IgD-negative memory B cell (primary cell): Measurements from ENCODE around the gene EVA1A. TPM values are rescaled to one million over a fixed set of nuclear protein-coding genes. Genes with fewer than 3 reads are reported as not detected.

Source experiments
- H3K27ac Mint-ChIP-seq, 3 donors: one replicate each; pipeline ENCODE4 v1.8.0; 2020 to 2022; ENCODE audit warnings: mild to moderate bottlenecking in 3 of 3, mixed read lengths in 3 of 3, moderate library complexity in 1 of 3
- H3K27me3 Mint-ChIP-seq: one replicate; pipeline ENCODE4 v1.8.0; 2021; ENCODE audit warnings: mixed read lengths
- H3K36me3 Mint-ChIP-seq: one replicate; pipeline ENCODE4 v1.8.0; 2020; ENCODE audit warnings: mild to moderate bottlenecking, mixed read lengths
- H3K4me1 Mint-ChIP-seq, 3 donors: one replicate each; pipeline ENCODE4 v1.8.0; 2020 to 2022; ENCODE audit warnings: mixed read lengths in 3 of 3, mild to moderate bottlenecking in 1 of 3
- H3K4me3 Mint-ChIP-seq, 4 donors: one replicate each; pipeline ENCODE4 v1.8.0; 2020 to 2022; ENCODE audit warnings: mild to moderate bottlenecking in 4 of 4, mixed read lengths in 4 of 4, moderate library complexity in 3 of 4
- H3K9me3 Mint-ChIP-seq, 3 donors: one replicate each; pipeline ENCODE4 v1.8.0; 2020 to 2021; ENCODE audit warnings: mixed read lengths in 3 of 3, mild to moderate bottlenecking in 1 of 3
- polyA plus RNA-seq: library from polyadenylated mRNA; unstranded; fragments of 300-500 nt; fragmentation: Illumina TruSeq; gene quantifications from one replicate; pipeline ENCODE4 v1.2.3, GENCODE V29; 2021

Gene EVA1A, protein sequence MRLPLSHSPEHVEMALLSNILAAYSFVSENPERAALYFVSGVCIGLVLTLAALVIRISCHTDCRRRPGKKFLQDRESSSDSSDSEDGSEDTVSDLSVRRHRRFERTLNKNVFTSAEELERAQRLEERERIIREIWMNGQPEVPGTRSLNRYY
- not detected for polyA plus RNA-seq

DNA sequence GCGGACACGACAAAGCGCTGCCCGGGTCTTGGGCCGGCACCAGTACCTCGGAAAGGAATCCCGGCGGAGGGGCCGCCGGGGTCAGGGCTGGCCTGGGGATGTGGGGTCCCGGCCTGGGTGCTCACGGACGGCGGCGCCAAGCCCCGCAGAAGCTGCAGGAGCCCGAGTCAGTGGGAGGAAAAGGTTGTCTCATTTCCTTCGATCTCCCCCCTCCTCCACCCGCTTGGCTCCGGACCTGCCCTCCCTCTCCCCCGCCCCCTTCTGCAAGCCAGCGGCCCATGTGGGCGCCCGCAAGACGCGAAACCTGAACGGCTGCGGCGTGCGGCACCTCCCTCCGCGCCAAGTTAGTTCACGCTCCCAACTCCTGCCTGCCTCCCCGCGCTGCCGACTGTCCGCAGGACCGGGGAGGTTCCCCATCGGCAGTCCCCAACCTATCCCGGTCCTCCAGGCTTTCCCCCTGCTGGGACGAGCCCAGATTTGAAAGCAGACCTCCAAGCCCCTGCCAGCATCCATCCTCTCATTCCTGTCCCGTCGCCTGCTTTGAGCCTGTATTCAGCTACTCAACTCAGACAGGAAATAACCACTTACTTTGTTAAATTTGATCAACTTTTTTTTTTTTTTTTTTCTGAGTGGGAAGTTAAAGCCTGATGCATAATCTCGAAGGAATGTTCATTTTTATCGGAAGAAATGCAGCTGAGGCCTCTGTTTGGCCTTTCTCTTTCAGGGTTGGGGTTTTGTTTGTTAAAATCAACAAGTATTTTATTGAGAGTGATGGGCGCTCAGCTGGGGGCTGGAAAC is at the start of gene EVA1A:
Gene EVA1A, minus strand, starts transcription at position 172 of the 798 bp plus-strand sequence. CDS start 42,799 bp downstream, outside the sequence.
- H3K27ac Mint-ChIP-seq: no peak within 1 kb of the TSS
- H3K27me3 Mint-ChIP-seq: peaks cover 35% of the 10 kb centered on the region
- no peaks in the 10 kb centered on the region for H3K9me3 Mint-ChIP-seq

DNA sequence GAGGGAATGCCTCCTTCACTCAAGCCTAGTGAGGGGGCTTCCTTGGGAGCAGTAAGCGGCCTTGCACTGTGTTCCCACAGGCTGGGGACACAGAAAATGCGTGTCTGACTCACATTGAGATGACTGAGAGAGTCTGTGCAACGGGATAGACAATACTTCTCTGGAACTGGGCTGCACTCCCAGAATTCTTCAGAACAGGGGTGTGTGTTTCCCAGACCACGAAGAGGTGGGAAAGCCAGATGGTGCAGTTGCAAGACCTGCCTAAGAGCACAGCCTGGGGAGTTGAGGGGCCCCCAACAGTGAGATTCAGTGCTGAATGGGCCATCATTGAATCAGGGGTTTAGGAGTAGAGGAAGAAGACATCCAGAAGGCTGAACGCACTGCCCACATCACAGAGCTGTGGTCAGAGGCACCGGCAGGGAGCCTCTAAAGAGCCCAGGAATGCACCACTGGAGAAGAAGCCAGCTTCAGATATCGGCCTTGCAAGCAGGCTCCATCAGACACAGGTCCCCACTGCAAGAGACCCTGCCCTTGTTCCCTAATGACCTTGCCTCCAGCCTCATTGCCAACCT is 49.3 kb upstream of the EVA1A start:
- no peak overlapping the region for H3K27ac Mint-ChIP-seq
- H3K4me3 Mint-ChIP-seq: no peak overlapping the region
- H3K27me3 Mint-ChIP-seq: peaks cover 33% of the 10 kb centered on the region
- no peaks in the 10 kb centered on the region for H3K4me1 Mint-ChIP-seq
- H3K36me3 Mint-ChIP-seq: no peaks in the 10 kb centered on the region
- no peaks in the 10 kb centered on the region for H3K9me3 Mint-ChIP-seq

More for the DNA sequence above, at the start of gene EVA1A:
- Mint-ChIP-seq H3K4me1 (peaks cover 0 to 9% (median 0%) of the 10 kb centered on the region in 3 donors), H3K4me3 (peak within 1 kb of the TSS; percentile 3 to 82 (median 63)), H3K36me3 (peaks cover 2% of the 10 kb centered on the region)

DNA sequence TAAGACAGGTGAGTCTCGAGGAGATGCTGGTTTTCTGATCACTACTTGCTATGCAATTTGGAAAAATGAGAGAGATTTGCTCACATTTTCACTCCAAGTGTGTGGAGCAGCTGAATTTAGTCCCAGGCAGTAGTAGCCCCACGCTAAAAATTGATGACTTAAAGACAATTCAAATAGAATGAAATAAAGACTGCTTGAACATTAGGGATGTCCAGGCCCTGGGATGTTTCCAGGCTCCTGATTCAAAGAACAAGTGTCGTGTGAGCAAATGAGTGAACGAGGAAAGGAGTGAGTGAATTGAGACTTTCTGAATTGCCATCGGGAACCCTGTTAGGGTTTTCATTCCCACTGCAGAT is 48.6 kb upstream of the EVA1A start:
- no peaks in the 10 kb centered on the region for H3K9me3 Mint-ChIP-seq
- no peak overlapping the region for H3K4me3 Mint-ChIP-seq
- H3K36me3 Mint-ChIP-seq: no peaks in the 10 kb centered on the region
- H3K27ac Mint-ChIP-seq: no peak overlapping the region
- peaks cover 39% of the 10 kb centered on the region for H3K27me3 Mint-ChIP-seq
- no peaks in the 10 kb centered on the region for H3K4me1 Mint-ChIP-seq

DNA sequence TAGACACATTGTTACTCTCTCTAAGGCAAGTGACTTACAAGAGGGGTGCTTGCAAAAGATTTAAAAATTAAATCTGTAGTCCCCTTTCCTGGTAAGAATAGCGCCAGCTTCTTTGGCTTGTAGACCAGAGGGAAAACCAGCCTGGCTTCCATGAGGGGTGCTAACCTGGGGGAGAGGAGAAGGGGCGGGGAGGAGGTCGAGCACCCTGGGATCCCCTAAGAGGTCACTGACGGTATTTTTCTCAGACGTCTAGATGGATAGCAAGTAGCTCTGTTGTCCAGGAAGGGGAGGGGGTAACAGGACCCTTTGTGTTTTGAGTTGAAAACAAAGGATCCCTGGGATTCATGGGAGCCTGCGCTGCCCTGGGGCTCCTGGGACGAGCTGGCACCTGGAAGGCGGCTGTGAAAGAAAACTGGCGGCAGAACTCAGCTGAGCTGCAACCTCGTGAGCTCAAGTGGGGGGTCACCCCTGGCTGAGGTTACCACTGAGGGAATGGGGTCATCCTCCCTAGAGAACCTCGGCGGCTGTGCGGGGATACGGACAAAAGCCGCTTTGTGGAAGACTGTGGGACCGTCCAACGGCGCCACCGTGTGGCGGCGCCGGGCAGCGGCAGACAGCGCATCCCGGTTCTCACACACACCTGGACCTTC is 48.1 kb upstream of the EVA1A start:
- Mint-ChIP-seq H3K4me1 (no peaks in the 10 kb centered on the region), H3K36me3 (no peaks in the 10 kb centered on the region), H3K9me3 (no peaks in the 10 kb centered on the region), H3K27me3 (peaks cover 39% of the 10 kb centered on the region), H3K4me3 (no peak overlapping the region), H3K27ac (no peak overlapping the region)

DNA sequence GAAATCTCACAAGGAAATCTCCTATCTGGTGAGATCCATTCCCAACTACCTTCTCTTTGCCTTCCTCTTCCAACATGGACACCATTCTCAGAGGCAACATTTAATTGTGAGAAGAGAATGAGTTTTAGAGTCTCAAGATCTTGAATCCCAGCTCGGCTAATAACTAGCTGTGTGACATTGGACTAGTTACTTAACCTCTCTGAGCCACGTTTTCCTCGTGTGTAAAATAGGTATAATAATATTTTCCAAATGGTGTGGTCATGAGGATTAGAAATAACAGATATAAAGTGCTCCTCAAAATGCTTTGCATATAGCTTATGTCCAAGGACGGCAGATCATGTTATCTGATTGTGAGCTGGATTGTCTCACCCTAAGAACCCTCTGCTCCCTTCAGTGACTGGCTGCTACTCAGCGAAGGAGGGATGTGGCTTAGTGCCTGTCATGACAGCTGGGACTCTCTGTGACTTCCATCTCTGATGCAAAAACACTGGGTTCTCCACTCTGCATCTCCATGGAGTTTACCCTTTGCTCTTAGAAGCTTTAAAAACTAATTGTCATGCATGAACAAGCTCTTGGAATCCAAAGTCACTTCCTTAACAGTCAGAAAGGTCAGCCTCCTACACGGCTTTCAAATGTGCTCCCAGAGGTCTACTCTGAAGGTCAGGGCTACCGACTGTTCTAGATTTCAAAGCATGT is 47.4 kb upstream of the EVA1A start:
- Mint-ChIP-seq H3K4me1 (no peaks in the 10 kb centered on the region), H3K4me3 (no peak overlapping the region), H3K36me3 (no peaks in the 10 kb centered on the region), H3K27me3 (peaks cover 39% of the 10 kb centered on the region), H3K9me3 (no peaks in the 10 kb centered on the region), H3K27ac (no peak overlapping the region)

DNA sequence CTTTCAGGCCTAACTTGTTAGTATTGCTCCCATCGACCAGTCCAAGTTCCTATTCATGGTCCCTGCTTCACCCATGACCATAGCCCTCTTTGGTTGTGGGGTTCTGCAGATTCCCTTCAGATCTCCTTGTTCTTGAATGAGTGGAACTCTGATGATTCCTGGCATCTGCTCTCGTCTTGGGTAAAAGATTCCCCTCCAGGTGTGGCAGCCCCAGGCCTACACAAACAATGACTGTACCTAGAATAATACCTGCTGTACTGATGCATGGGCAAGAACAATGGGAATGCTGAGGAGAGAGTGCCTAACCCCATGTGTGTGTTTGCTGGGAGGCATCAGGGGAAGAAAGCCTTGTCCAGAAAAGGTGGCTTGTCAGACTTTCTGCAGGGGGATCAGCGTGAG is 46.7 kb upstream of the EVA1A start:
- Mint-ChIP-seq H3K36me3 (no peaks in the 10 kb centered on the region), H3K4me1 (no peaks in the 10 kb centered on the region), H3K9me3 (no peaks in the 10 kb centered on the region), H3K4me3 (no peak overlapping the region), H3K27me3 (peaks cover 40% of the 10 kb centered on the region), H3K27ac (peak overlapping the region in 1 of 3 donors; percentile 32)

DNA sequence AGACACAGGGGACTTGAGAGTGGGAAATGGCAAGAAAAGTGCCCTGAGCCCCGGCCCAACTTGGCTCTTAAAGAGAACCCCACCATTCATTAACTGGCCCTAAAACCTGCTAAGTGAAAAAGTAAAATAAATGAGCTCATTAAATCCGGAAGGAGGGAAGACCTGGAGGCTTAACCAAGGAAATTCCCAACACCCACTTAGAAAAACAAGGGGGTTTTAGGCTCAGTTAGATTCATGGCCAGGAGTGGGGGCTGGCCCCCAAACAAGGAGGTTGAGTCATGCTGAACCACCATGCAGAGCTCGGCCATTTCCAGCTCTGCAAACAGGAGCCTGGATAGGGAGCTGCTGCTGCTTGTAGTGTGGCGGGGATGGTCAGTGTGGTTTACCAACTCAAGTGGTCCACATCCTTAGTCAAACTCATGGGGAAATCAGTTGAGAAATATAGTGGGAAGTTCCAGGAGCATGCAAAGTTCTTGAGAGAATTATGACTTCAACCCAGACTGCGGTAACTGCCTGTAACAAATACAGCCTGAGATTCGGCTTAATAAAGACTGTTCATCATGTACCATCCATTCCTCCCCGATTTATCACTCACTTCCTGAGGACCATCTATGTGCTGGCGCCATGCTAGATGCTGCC is 46.1 kb upstream of the EVA1A start:
- Mint-ChIP-seq H3K9me3 (no peaks in the 10 kb centered on the region), H3K4me1 (no peaks in the 10 kb centered on the region), H3K27me3 (peaks cover 37% of the 10 kb centered on the region), H3K27ac (peak overlapping the region in 2 of 3 donors; percentile 14 to 32), H3K36me3 (no peaks in the 10 kb centered on the region), H3K4me3 (no peak overlapping the region)

DNA sequence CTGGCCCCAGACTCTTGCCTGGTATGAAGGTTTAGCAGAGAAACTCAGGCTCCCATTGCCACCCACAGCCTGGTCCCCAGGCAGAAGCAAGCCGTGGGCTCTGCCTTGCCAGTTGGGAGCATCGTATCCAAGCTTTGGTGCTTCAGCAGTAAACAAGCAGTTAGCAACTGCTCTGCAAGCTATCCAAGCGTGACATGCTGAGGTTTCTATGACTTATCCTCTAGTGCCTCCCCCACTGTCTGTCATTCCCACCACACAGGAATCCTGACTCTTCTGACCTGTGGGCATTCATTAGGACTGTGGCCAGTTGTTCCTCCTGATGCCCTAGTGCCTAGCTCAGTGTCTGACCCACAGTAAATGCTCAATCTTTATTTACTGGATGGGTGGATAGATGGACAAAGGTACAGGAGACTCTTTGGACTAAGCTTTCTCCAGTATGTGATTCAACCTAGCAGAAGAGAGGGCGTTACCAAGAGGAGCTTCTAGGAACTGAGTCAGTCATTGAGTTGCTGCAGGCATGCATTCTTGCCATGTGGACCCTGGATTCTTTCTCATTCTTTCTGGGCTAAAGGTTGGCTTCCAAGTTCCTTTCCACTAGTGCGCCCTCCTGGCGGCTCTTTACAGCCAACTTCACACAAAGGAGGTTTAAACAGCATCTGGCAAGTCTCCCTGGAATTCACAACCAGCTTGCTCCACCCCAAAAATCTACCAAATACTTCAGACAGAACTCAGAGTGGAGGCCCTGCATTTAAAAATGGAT is 45.2 kb upstream of the EVA1A start:
- Mint-ChIP-seq H3K4me1 (no peaks in the 10 kb centered on the region), H3K36me3 (no peaks in the 10 kb centered on the region), H3K9me3 (no peaks in the 10 kb centered on the region), H3K27me3 (peaks cover 37% of the 10 kb centered on the region), H3K4me3 (no peak overlapping the region), H3K27ac (peak overlapping the region in 1 of 3 donors; percentile 9)

DNA sequence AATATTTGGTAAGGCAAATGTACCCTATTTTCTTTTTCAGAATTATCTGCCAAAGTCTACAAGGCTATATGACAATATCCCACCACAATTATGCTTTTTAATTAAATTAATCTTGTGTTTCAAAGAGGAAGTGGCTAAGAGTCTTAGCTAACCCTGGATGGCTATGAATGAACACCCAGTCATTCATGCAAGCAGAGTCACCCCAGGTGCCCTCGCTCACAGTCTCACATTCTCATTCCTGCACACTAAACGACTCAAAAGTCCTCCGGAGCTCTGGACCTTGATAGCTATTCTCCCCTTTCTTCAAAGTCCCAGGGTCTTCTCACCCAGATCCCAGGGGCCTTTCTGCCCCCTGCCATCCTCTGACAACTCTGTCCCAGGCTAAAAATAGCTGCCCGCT is 43.7 kb upstream of the EVA1A start:
- Mint-ChIP-seq H3K27ac (no peak overlapping the region), H3K9me3 (no peaks in the 10 kb centered on the region), H3K4me1 (no peaks in the 10 kb centered on the region), H3K4me3 (no peak overlapping the region), H3K36me3 (no peaks in the 10 kb centered on the region), H3K27me3 (peaks cover 31% of the 10 kb centered on the region)

DNA sequence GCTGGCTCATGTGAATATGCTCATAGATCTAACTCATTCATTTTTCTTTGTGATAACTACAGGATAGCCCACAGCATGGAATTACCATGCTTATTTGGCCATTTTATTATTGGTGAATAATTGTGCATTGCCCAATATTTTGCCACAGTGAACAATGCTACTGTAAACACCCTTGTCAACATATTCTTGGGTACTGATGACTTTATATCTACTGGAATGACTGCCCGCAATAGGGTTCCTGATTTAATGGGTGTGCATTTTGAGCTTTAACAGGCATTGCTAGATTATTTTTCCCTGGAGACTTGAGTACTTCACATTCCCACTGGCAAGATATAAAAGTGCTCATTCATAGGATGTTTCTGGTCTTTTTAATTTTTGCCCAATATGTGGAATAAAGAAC is 42.7 kb upstream of the EVA1A start:
- Mint-ChIP-seq H3K27me3 (peaks cover 21% of the 10 kb centered on the region), H3K9me3 (no peaks in the 10 kb centered on the region), H3K4me1 (no peaks in the 10 kb centered on the region), H3K4me3 (no peak overlapping the region), H3K36me3 (no peaks in the 10 kb centered on the region), H3K27ac (no peak overlapping the region)

DNA sequence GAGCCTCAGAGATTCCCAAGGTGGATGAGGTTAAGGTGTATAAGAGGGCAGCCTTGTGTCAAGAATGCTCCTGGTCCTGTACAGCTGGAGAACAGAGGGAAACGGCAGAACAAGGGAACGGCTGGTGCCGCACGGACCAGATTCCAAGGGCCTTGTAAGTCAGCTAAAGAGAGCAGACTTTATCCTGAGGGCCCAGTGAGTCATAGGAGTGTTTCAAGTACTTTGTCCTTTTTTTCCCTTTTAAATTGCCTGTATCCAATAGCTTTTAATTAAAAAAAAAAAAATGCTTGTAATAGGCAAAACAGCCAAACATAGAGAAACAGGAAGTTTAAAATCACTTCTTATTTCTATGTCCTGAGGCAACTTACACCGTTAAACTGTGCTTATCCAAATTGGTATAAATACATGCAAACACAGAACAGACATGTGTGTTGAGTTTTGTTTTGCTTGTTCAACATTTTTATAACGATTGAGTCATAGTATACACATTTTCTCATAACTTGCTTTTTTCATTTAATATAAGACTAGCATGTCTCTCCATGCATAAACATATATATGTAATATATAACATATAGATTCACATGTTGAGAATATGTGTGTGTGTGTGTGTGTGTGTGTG is 42.1 kb upstream of the EVA1A start:
- Mint-ChIP-seq H3K36me3 (no peaks in the 10 kb centered on the region), H3K9me3 (no peaks in the 10 kb centered on the region), H3K27me3 (peaks cover 16% of the 10 kb centered on the region), H3K4me1 (no peaks in the 10 kb centered on the region), H3K27ac (no peak overlapping the region), H3K4me3 (no peak overlapping the region)

DNA sequence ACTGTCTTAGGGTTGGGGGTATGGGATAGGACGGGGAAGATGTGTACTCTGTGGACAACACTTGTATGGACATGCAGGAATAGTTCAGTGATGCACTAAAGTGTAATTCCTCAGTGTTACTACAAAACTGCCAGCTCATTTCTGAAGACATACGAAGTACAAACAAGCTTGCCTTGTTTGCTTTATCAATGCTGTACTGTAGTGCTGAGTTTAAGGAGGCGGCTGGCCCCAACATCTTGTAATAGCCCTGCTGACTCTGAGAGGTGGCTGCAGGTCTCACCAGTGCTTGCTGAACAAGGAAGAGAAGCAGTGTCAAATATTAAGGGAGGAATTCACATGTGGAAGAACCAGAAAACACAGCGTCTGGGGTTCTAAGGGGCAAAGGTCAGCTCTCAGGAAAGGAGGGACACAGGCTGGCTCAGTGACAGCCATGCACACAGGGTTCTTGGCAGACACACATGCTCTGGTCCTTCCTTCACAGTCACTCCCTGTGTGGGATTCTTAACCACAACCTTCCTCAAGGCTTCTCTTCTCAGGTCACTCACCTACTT is 39.8 kb upstream of the EVA1A start:
- Mint-ChIP-seq H3K36me3 (no peaks in the 10 kb centered on the region), H3K9me3 (no peaks in the 10 kb centered on the region), H3K4me3 (no peak overlapping the region), H3K27ac (no peak overlapping the region), H3K27me3 (peaks cover 10% of the 10 kb centered on the region), H3K4me1 (no peaks in the 10 kb centered on the region)

DNA sequence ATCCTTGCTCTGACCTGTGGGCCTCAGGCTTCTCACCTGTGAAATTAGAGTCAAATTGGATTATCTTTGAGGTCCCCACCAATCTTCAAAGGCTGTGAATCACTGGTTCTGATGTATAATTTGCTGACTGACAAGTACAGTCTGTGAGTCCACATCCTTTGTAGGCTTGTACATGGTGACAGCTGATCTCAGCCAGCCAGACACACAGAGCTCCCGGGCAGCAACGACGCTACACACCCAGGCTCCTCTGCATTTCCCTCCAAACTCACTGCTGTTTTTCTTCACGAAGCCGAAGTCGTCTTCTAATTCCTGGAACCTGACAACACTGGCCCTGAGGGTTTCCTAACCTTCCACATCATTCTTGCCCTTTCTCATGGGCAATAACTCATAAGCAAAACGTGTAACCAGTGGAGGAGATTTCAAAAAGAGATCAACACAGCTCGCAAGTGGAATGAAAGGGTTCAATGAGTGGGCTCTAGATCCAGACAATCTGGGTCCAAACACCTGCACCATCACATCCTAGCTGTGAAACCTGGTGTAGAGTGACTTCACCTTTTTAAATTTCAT is 37.9 kb upstream of the EVA1A start:
- no peaks in the 10 kb centered on the region for H3K9me3 Mint-ChIP-seq
- no peaks in the 10 kb centered on the region for H3K36me3 Mint-ChIP-seq
- H3K27ac Mint-ChIP-seq: no peak overlapping the region
- H3K27me3 Mint-ChIP-seq: peaks cover 3% of the 10 kb centered on the region
- H3K4me1 Mint-ChIP-seq: no peaks in the 10 kb centered on the region
- no peak overlapping the region for H3K4me3 Mint-ChIP-seq
